ENCODE results near the gene SEPTIN6.
A peak's percentile ranks its signal among the peaks of the same experiment; 100 is the strongest.

SEPTIN6 gene

GRCh38 chrX:119647552-119648420, 45.2 kb downstream of the SEPTIN6 start:
- DNase-seq: peak; percentile 64 to 74

- DNase-seq: no peak
Observed at GRCh38 chrX:119647089-119647488, 45.9 kb downstream of the SEPTIN6 start.

GRCh38 chrX:119646515-119646914, 46.5 kb downstream of the SEPTIN6 start:
- DNase-seq: no peak

GRCh38 chrX:119643696-119644095, 49.3 kb downstream of the SEPTIN6 start:
- no peak for DNase-seq

Measured in activated CD4-positive, alpha-beta T cell treated with anti-CD3 and anti-CD28 coated beads, Interleukin-2, amount 50 U/mL, for 48 hours (primary cell).